HG03196 (cell line): ENCODE data around the gene RAP1GAP.

Experiments
- ATAC-seq: cut with Tn5 transposase; IDR thresholded peaks from one replicate; pipeline ENCODE4 v1.9.1; 2021; ENCODE audit not compliant: unreplicated experiment

The RAP1GAP gene

GRCh38 chr1:21630571-21631343 lies 38.4 kb downstream of the RAP1GAP start:
- no peak for ATAC-seq

- ATAC-seq: no peak
Observed at GRCh38 chr1:21629971-21630370, 39.2 kb downstream of the RAP1GAP start.

GRCh38 chr1:21628798-21629393 lies 40.3 kb downstream of the RAP1GAP start:
- no peak for ATAC-seq

- no peak for ATAC-seq
Observed at GRCh38 chr1:21626921-21627339, 42.2 kb downstream of the RAP1GAP start.

- ATAC-seq: no peak
Observed at GRCh38 chr1:21625390-21626190, 43.6 kb downstream of the RAP1GAP start.

GRCh38 chr1:21624571-21625389 lies 44.4 kb downstream of the RAP1GAP start:
- ATAC-seq: no peak

GRCh38 chr1:21623410-21623961 lies 45.7 kb downstream of the RAP1GAP start:
- ATAC-seq: no peak

- ATAC-seq: no peak
Observed at GRCh38 chr1:21622466-21623315, 46.5 kb downstream of the RAP1GAP start.

GRCh38 chr1:21621761-21622436 lies 47.3 kb downstream of the RAP1GAP start:
- ATAC-seq: no peak

GRCh38 chr1:21621051-21621450 lies 48.1 kb downstream of the RAP1GAP start:
- ATAC-seq: no peak

- ATAC-seq: no peak
Observed at GRCh38 chr1:21620496-21620895, 48.7 kb downstream of the RAP1GAP start.

- no peak for ATAC-seq
Observed at GRCh38 chr1:21620011-21620410, 49.1 kb downstream of the RAP1GAP start.

GRCh38 chr1:21619375-21619947 lies 49.7 kb downstream of the RAP1GAP start:
- no peak for ATAC-seq

GRCh38 chr1:21618561-21619374 lies 50.4 kb downstream of the RAP1GAP start:
- no peak for ATAC-seq

GRCh38 chr1:21618059-21618458 lies 51.1 kb downstream of the RAP1GAP start:
- no peak for ATAC-seq

- ATAC-seq: no peak
Observed at GRCh38 chr1:21617126-21617738, 51.9 kb downstream of the RAP1GAP start.

- no peak for ATAC-seq
Observed at GRCh38 chr1:21616372-21616771, 52.8 kb downstream of the RAP1GAP start.
